HG03457 (cell line): Measurements from ENCODE around the gene NAALADL1.
A peak's percentile ranks its signal among the peaks of the same experiment; 100 is the strongest.
"Not testable (repeated sequence)": the region's sequence is repeated elsewhere in the genome, so short reads cannot be mapped to it uniquely, and the experiment has no call there.

Experiments
- ATAC-seq: cut with Tn5 transposase; IDR thresholded peaks from one replicate; pipeline ENCODE4 v1.9.1; 2021; ENCODE audit warnings: moderate number of reproducible peaks; ENCODE audit not compliant: unreplicated experiment

Gene NAALADL1

DNA sequence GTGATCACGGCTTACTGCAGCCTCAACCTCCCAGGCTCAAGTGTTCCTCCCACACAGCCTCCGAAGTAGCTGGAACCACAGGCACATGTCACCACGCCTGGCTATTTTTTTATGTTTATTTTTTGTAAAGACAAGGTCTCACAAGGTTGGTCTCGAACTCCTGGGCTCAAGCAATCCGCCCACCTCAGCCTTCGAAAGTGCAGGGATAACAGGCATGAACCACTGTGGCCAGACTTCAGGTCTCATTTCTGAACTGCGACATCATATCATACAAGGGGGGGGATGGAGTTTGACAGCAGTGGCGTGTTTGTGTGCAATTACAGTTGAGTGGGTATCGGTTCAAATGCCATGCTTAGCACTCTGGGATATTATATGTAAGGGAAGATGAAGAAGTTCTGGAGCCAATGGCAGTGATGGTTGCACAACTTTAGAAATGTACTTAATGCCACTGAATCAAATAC is 6.9 kb downstream of the NAALADL1 start:
- no peak for ATAC-seq

DNA sequence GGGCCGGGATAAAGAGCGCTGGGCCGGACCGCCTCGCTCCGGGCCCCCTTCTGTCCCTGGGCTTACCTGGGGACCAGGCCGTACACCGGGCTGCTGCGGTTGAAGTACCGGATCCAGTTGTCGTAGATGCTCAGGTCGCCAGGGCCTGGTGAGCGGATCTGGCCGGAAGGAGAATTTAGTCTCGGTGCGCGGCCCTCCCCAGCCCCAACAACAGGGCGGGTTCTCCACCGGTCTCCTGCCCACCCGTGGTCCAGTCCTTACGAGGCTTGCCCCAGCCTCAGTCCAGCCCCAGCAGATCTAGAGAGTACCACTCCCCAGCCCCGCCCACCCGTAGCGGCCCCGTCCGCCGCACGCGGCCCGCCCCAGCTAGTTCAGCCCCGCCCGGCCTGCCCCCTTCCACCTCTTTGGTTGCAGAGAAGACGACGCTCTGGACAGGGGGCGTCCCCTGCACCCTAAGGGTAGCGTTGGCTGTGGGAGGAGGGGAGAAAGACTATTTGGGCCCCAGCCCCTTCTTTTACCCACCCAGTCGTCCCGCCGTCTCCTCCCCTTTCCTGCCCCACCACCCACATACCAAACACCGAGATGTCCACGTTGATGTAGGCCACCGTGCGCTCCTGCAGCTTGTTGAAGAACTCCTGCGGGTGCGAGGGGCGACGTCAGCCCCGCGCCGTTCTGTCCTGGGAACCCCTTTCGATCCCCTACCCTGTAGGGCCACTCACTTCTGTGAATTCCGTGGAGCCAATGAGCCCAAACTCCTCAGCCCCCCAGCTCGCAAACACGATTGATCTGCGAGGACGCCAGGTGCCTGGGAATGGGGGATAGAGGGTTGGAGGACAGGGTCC is 10.6 kb downstream of the NAALADL1 start:
- no peak for ATAC-seq

DNA sequence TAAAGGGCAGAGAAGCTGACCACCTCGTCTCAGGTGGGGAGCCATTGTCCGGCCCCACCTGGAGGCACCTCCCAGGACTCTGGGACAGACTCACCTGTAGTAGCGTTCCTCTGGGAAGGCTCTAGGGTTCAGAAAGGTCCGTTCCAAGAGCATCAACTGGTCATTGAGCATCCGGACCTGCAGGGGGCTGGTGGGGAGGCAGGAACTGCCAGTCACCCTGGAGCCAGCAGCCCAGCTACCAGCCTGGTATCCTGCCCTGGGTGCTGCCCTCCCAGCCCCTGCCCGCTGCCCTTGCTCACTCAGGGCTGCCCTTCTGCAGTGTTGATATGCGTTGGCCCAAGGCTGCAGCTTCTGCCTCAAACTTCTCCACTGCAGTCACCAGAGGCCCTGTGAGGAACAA is 12.6 kb downstream of the NAALADL1 start:
- no peak for ATAC-seq

DNA sequence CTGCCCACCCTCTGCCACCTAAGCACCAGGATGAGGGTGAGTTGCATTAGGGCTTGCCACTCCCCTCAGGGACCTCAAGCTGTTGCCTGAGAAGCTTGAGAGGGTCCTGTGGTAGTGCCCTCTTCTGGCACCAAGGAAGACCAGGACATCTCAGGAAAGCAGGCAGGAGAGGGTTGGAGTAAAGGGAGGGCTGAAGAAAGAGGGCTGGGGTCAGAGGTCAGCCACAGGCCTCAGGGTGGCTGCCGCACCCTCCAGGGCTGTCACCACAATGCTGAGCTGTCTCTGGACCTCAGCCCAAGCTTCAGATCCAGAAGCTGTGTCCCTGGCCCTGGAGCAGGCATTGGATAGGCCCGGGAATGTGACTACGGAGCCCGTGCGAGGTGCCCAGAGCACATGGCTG is 13.3 kb downstream of the NAALADL1 start:
- no peak for ATAC-seq

DNA sequence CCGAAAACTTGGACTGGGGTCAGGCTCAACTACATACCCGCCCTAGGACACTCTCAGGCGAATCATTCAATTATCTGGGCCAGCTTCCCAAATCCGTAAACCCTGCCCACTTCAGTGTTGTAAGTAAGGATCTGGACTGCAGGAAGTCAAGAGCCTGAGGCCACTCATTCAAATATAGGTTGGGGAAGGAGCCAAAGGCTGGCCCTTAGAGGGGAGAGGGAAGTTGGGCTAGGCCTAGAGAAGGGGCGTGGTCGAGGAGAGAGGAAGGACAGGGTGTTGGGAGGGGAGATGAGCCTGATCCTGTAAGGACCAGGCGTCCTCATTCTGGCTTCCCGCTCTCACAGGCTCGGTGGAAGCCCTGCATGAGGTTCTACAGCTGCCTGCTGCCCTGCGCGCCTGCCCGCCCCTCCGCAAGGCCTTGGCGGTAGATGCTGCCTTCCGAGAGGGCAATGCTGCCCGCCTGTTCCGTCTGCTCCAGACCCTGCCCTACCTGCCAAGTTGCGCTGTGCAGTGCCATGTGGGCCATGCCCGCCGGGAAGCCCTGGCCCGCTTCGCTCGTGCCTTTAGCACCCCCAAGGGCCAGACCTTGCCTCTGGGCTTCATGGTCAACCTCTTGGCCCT is 14.4 kb downstream of the NAALADL1 start:
- no peak for ATAC-seq

DNA sequence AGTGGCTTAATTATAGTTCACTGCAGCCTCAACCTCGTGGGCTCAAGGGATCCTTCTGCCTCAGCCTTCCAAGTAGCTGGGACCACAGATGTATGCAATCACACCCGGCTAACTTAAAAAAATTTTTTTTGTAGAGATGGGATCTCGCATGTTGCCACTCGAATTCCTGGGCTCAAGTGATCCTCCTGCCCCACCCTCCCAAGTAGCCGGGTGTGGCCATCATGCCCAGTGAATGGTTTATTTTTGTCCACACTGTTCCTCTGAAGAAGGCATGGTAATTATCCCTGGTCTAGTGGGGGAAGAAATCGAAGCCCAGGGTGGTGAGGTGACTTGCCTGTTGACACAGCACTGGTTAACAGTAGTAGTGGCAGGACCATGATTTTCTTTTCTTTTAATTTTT is 15.5 kb downstream of the NAALADL1 start:
- no peak for ATAC-seq

DNA sequence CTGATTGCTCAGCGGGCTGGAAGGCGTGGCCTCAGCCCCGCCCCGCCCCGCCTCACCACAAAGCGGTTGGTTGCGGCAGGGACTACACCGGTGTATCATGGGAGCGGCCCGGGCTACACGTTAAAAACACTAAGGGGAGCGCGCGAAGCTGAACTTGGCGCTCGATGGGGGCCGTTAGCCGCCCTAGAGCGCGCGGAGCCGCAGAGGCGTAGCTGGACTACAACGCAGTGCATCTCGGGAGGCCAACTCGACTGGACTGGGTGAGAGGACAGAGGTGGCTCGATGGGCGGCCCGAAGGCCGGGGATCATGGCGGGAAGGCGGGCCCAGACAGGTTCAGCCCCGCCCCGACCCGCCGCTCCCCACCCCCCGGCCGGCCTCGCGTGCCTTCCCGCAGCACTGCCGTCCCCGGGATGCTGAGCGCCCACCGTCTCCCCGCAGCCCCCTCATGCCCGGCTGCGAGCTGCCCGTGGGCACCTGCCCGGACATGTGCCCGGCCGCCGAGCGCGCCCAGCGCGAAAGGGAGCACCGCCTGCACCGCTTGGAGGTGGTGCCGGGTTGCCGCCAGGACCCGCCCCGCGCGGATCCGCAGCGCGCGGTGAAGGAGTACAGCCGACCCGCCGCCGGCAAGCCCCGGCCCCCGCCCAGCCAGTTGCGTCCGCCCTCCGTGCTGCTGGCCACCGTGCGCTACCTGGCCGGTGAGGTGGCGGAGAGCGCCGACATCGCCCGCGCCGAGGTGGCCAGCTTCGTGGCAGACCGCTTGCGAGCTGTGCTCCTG is 17.3 kb downstream of the NAALADL1 start, which contains the start of gene SAC3D1:
TSS of gene SAC3D1 (plus strand) at position 364 of the 776 bp plus-strand sequence. CDS start at position 447, 83 bp downstream.
- peak; percentile 65 for ATAC-seq

DNA sequence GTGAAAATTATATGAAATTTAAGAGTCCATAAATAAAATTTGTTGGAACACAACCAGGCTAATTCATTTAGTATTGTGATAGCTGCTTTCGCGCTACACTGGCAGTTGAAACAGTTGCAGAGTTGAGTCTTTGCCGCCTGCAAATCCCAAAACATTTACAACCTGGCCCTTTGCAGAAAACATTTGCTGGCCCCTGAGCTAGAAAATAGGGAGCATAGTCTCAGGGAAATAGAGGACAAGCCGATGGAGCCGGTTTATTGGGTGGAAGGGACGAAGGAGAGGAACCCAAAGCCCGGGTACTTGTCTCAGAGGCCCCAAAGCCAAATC is 17.9 kb downstream of the NAALADL1 start:
- no peak for ATAC-seq

DNA sequence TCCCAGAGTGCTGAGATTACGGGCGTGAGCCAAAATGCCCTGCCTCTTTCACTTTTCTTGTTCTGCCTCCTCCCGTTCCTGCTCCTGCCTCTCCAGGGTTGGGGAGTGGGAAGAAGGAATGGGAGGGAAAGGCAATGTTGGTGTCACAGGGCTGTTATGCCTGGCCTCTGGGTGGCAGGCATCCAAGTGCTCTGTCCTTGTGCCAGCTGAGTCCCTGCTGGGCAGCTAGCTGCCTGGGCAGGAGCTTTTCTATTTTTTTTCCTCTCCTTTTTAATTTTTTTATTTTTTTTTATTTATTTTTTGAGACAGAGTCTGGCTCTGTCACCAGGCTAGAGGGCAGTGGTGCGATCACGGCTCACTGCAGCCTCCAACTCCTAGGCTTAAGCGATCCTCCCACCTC is 21.4 kb downstream of the NAALADL1 start:
- no peak for ATAC-seq

DNA sequence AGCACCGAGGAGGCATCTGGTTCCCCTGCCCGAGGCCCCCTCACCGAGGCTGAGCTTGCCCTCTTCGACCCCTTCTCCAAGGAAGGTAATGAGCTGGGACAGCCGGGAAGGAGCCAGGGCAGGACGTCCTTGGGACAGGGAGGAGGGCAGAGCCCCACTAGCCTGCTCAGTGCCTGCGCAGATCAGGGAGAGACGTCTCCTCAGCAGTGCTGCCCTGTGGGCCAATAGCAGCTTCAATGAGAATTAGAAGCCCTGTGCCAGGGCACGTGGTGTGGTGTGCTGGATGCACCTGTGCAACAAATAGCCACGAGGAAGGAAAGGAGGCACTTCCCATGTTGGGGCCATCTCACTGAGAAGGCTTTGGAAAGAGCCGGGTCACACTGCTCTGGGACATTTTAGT is 22.8 kb downstream of the NAALADL1 start:
- no peak for ATAC-seq

DNA sequence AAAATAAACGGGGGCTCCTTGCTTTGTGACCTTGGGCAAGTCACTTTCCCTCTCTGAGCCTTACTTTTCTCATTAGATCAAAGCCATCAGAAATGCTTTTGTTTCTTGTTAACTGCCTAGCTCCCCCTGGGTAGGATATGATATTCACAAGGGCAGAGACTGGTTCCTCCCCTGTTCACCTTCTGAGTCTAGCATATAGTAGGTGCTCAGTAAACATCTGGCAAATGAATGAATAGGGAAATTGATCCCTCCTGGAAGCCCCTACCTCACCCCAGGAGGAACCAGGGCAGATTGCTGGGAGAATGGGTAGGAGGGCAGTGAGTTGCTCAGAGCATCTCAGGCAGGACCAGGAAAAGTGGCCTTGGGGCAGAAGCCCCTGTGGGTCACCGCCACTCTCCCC is 23.9 kb downstream of the NAALADL1 start:
- no peak for ATAC-seq

DNA sequence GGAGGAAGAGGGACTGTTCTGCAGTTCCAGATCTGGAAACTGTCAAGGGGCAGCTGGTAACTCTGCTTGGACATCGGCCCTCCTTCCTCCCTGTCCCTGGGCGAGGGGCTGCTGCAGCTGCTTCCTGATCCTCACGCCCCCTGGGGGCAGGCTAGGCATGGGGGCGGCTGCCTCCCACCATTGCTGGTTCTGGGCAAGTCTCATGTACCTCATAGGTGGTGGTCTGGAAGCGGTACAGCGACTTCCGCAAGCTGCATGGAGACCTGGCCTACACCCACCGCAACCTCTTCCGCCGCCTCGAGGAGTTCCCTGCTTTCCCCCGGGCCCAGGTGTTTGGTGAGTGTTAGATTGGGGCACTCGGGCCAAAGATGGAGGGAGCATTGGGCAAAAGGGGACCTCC is 26.1 kb downstream of the NAALADL1 start:
- no peak for ATAC-seq

DNA sequence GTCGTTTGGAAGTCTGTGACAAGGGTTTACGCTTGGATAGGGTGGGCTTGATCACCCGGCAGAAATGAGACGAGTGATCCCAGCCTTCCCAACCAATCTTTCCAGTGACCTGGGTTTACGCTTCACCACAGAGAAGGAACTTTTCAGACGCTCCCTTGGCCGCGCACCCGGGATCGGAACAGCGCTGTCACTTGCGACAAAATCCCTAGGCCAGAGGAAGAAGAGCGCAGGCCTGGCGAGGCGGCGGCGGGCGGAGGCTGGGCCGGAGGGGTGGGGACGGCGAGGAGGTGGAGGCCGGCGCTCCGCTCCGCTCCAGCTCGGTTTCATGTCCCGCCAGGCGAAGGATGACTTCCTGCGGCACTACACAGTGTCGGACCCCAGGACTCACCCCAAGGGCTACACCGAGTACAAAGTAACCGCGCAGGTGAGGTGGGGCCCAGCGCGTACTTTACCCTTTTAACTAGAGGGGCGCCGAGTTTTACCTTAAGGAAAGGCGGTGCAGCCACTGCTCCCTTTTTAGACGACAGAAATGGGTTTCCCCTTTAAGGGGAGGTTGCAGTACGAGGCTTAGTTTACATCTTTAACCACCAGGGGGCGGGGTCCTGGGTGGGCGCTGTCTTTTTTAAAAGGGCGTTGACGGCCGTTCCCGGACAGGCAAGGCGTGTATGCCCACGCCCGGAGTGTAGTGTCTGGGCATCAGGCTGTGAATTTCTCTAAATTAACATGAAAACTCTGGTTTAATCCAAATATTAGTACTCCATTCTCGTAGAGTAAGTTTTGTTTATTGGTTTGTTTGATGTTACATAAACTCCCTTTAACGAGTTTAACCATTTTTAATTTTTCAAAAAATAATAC is 30.9 kb downstream of the NAALADL1 start, which contains the start of gene SNX15:
TSS of gene SNX15 (plus strand) at position 227 of the 855 bp plus-strand sequence. CDS start at position 326, 99 bp downstream.
- peak; percentile 66 for ATAC-seq

DNA sequence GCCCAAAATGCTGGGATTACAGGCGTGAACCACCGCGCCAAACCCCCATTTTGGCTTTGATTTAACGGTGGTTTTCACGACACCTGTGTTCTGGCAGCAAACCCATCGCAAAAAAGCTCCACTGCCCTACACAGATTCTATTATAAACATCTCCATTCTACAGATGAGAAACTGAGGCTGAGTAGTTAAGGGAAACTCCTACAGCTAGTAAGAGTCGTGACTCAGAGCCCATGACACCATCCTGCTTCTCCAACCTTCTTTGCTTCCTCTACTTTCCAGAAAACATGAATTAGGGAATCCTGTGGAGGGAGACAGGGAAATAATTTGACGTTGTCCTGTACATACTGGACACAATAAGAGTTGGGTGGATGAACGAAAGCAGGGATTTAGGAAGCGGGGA is 31.5 kb downstream of the NAALADL1 start:
- no peak for ATAC-seq

DNA sequence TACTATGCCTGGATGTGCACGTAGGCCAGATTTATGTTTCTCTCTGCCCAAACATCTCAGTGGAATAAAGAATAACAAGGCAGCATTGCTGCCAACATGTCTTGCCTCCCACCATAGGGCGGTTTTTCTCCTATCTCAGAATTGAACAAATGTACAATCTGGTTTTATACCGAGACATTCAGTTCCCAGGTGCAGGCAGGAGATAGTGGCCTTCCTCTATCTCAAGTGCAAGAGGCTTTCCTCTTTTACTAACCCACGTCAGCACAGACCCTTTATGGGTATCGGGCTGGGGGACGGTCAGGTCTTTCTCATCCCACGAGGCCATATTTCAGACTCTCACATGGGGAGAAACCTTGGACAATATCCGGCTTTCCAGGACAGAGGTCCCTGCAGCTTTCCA is 34.9 kb downstream of the NAALADL1 start:
- ATAC-seq = not testable (repeated sequence)

DNA sequence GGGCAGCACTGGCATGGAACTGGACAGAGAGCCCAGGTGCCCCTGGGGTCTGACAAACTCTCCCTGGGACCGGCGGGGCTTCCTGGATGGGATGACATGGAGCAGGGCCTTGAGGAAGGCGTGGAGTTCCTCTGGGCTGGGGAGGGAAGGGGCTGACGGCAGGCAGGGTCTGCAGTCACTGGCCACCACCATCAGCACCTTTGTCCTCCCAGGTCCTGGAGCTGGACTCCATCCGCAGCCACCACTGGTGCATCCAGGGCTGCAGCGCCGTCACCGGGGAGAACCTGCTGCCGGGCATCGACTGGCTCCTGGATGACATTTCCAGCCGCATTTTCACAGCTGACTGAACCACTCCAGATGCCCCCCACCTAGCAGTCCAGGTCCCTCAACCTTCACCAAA is 36.8 kb downstream of the NAALADL1 start:
- no peak for ATAC-seq

DNA sequence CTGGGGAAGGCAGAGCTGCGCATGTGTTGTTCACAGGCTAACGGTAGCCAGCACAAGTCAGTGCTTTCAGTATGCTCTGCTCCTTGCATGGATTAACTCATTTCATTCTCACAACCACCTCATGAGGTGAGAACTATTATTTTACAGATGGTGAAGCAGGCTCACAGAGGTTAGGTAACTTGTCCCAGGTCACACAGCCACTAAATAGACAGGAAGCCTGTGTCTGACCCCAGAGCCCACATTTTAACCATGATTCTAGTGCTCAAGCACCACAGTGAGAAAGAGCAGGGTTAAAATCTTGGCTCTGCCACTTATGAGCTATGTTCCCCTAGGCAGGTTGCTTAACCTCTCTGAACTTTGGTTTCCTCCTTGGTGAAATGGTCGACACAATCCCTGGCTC is 37.4 kb downstream of the NAALADL1 start:
- ATAC-seq = no peak

DNA sequence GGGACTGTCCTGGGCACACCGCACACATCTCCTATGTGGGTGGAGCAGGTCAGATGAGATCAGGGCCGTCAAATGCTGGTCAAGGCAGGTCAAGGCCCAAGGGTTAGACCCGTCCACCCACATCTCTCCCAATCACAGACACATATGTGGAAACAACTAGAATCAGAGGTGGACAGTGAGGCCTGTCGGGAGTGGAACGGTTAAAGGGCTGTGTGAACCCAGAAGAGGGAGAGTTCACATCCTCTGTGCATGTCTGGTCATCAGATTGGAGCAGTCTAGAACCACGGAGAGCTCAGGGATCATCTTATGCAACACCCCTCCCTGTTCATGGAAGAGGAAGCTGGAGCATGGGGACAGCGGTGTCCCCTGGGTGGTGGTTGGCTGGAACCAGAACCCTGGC is 38.5 kb downstream of the NAALADL1 start:
- no peak for ATAC-seq

DNA sequence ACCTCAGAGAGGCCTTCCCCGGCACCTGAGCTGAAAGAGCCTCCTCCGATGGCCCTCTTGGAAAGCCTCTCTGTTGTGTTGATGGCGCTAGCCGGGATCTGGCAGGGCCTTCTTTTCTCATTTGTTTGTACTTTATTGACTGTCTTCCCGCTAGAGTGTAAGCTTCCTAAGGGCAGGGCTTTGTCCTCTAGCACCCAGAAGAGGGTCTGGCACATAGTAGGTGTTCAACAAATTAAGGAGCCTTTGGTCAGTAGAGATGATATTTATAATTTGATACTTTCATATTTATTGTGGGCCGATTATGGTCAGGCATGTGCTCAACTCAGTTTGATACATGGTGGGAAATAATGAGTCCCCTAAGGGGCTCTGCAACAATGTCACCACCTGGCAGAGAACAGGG is 40.4 kb downstream of the NAALADL1 start:
- ATAC-seq = no peak

DNA sequence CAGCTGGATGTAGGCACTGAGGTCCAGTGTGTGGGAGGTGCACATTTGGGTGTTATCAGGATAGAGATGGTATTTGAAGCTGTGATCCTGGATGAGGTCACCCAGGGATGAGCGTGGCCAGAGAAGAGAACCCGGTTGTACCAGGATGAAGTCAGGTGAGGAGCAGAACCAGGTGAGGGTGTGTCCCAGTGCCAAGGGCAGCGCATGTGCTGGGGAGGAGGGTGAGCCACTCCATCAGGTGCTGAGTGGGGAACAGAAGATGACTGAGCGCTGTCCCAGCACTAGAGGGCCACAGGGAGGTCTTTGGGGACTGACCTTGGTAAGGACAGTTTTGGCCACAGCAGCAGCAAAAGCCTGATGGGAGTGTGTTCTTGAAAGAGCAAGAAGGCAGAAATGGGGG is 41.6 kb downstream of the NAALADL1 start:
- no peak for ATAC-seq
